ENCODE data around the gene CD2.

- TF ChIP-seq CTCF (IDR thresholded peaks at IDR 0.05) (no peak), POLR2AphosphoS5 (IDR thresholded peaks at IDR 0.05) (no peak), POLR2A (IDR thresholded peaks at IDR 0.05) (no peak), EP300 (IDR thresholded peaks at IDR 0.05) (no peak)
These were observed 6.3 kb downstream of the CD2 start for GRCh38 chr1:116760487-116760886.

Measured in stomach (tissue), 4 donors.